Measurements from ENCODE around the gene PTCD3. TPM values are rescaled to one million over a fixed set of nuclear protein-coding genes. Genes with fewer than 3 reads are reported as not detected.

The PTCD3 gene
- total RNA-seq, 2 experiments from 2014 or later: 136 to 139 TPM

DNA sequence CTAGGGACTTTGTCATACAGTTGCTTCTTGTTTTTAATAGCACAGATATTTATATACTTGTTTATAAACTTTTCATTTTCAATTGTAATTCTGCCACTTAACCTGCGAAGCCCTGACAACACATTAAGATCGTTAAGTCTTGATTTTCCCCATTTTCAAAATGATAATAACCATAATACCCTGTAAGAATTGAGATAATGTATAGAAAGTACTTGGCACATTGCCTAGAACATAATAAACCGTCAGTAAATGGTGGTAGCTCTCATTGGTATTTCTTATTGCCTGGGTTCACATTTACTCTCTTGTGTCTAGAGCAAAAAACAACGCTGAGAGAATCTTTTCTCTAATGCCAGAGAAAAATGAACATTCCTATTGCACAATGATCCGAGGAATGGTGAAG is 18.6 kb downstream of the PTCD3 start:
- Mint-ChIP-seq H3K36me3 (ENCODE audit: low read depth) (peaks cover 68% of the 10 kb centered on the region), H3K4me3 (no peak overlapping the region), H3K27ac (no peak overlapping the region), H3K4me1 (ENCODE audit: low read depth) (no peaks in the 10 kb centered on the region), H3K9me3 (ENCODE audit: insufficient read depth) (no peaks in the 10 kb centered on the region), H3K27me3 (ENCODE audit: low read depth) (no peaks in the 10 kb centered on the region)
- no peak for ATAC-seq
- DNase-seq: no peak
- CTCF ChIA-PET: interaction anchor here (1.4 kb wide), 1 partner anchor 96 kb away, joined by 4 read pairs; no protein-coding TSS in a partner anchor
- POLR2A ChIA-PET: interaction anchor here (1.4 kb wide), 1 partner anchor 18 kb away, joined by 3 read pairs; the partner anchor contains the start of gene PTCD3

DNA sequence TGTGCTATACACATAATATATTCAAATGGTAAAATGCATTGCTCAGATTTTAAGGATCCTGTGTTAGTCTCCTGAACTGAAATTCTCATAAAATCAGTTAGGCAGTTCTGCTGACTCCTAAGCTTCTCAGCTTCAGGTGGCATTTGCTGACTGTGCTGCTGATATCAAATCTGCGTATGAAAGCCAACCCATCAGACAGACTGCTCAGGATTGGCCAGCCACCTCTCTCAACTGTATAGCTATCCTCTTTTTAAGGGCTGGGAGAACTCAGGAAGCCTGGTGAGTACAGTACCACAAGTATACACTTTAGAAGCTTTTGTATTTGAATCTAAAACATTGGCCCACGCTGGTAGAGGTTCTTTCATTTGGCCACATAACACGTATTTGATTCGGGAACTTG is 28.7 kb downstream of the PTCD3 start:
- ATAC-seq (no peak), DNase-seq (no peak)
- no peaks in the 10 kb centered on the region for H3K9me3 Mint-ChIP-seq (ENCODE audit: insufficient read depth)
- H3K27ac Mint-ChIP-seq: peak overlapping the region; percentile 12
- ChIA-PET POLR2A (no interaction called here), CTCF (interaction anchor here (1.3 to 1.9 kb wide), 2 partner anchors 86 to 497 kb away, joined by 3 to 4 read pairs; no protein-coding TSS in a partner anchor)
- H3K4me1 Mint-ChIP-seq (ENCODE audit: low read depth): no peaks in the 10 kb centered on the region
- H3K4me3 Mint-ChIP-seq: no peak overlapping the region
- peaks cover 89% of the 10 kb centered on the region for H3K36me3 Mint-ChIP-seq (ENCODE audit: low read depth)
- H3K27me3 Mint-ChIP-seq (ENCODE audit: low read depth): no peaks in the 10 kb centered on the region

DNA sequence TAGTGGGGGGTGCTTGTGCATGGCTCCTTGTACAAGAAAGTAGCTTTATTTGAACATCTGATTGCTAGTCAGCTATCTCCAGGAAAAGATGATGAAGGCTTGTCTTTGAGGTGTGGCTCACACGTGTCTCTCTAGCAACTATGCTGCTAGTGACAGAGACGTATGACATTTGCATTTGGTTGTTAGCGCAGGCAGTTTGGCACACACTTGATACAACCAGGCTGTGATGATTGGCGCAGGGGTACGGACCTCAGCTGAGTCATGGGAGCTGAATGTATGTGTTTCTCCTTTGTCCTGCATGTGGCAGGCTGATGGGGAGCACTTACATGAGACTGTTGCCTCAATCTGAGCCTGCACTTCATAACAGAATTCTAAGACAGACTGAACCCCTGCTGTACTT is 29.6 kb downstream of the PTCD3 start:
- H3K27ac Mint-ChIP-seq: no peak overlapping the region
- H3K4me1 Mint-ChIP-seq (ENCODE audit: low read depth): no peaks in the 10 kb centered on the region
- CTCF ChIA-PET: interaction anchor here (0.9 to 1.7 kb wide), 2 partner anchors 9 to 407 kb away, joined by 3 to 4 read pairs; no protein-coding TSS in a partner anchor
- ATAC-seq: no peak
- DNase-seq: no peak
- POLR2A ChIA-PET: no interaction called here
- H3K9me3 Mint-ChIP-seq (ENCODE audit: insufficient read depth): no peaks in the 10 kb centered on the region
- no peak overlapping the region for H3K4me3 Mint-ChIP-seq
- no peaks in the 10 kb centered on the region for H3K27me3 Mint-ChIP-seq (ENCODE audit: low read depth)
- H3K36me3 Mint-ChIP-seq (ENCODE audit: low read depth): peaks cover 93% of the 10 kb centered on the region

DNA sequence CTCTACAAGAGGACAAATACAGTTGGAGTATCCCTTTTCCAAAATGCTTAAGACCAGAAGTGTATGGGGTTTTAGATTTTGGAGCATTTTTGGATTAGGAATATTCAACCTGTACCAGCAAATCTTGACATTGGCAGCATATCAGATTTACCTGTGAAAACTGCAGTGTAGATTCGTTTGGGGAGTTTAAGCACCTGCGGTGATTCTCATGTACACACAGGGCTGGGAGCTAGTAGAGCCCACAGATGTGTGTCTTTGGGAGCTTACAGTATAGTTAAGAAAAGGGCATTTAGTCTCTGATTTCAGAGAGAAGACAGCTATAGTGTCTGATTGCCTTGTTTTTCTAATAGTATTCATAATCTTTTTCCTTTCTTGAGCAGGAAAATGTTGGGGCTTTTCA is 30.1 kb downstream of the PTCD3 start:
- Mint-ChIP-seq H3K4me3 (no peak overlapping the region), H3K4me1 (ENCODE audit: low read depth) (no peaks in the 10 kb centered on the region), H3K9me3 (ENCODE audit: insufficient read depth) (no peaks in the 10 kb centered on the region), H3K27ac (no peak overlapping the region), H3K36me3 (ENCODE audit: low read depth) (peaks cover 92% of the 10 kb centered on the region), H3K27me3 (ENCODE audit: low read depth) (no peaks in the 10 kb centered on the region)
- DNase-seq (no peak), ATAC-seq (no peak)
- POLR2A ChIA-PET: no interaction called here
- CTCF ChIA-PET: interaction anchor here (0.9 to 1.9 kb wide), 4 partner anchors 10 to 407 kb away, joined by 3 to 8 read pairs (median 4); no protein-coding TSS in a partner anchor

DNA sequence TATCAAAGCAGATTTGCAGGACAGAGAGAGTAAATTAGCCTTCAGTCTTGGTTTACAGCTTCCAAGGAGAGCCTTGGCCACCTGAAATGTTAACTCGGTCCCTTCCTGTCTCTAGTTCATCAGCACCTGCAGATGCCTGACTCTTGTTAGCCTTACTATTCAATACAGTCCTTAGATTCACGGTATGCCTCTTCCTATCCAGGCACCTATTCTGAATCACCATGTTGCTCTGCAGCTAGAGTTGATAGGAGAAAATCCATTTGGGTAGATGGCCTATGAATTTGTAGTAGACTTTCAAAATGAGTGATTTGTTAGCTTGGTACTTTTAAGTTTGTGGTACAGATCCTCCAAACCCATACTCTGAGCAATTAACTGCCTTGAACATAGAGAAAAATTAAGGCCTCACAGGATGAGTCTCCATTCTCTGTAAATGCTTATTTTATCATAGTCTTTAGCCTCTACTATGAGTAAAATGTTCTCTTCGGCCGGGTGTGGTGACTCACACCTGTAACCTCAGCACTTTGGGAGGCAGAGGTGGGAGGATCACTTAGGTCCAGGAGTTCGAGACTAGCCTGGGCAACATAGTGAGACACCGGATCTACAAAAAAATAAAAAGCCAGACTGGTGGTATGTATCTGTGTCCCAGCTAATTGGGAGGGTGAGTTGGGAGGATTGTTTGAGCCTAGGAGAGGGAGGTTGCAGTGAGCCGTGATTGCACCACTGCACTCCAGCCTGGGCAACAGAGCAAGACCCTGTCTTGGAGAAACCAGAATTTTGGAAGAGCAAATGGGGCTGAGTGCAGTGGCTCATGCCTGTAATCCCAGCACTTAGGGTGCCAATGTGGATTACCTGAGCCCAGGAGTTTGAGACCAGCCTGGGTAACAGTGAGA is 32.9 kb downstream of the PTCD3 start:
- ATAC-seq (no peak), DNase-seq (no peak)
- Mint-ChIP-seq H3K27me3 (ENCODE audit: low read depth) (no peaks in the 10 kb centered on the region), H3K4me1 (ENCODE audit: low read depth) (no peaks in the 10 kb centered on the region), H3K4me3 (no peak overlapping the region), H3K36me3 (ENCODE audit: low read depth) (peaks cover 85% of the 10 kb centered on the region), H3K27ac (no peak overlapping the region), H3K9me3 (ENCODE audit: insufficient read depth) (no peaks in the 10 kb centered on the region)
- POLR2A ChIA-PET: interaction anchor here (0.7 kb wide), 1 partner anchor 33 kb away, joined by 3 read pairs; the partner anchor contains the start of genes POLR1A and PTCD3
- CTCF ChIA-PET: interaction anchor here (1.8 kb wide), 1 partner anchor 12 kb away, joined by 5 read pairs; no protein-coding TSS in a partner anchor

DNA sequence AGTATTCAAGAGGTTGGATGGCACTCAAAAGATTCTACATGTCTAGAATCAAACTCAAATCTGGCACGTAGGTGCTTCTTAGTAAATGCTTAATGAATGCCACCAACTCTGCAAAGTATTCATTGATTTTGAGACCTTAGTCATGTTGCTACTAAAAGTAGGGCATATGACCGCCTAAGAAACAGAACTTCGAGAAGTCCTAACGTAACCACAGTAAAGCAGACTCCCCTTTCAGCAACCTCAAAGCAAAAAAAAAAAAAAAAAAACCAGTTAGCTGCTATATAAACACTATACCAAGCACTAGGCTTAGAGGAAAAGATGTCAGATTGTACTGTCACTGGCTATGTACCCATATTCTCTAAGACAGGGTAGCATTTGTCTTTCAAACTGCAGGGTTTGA is 33.9 kb downstream of the PTCD3 start:
- Mint-ChIP-seq H3K4me1 (ENCODE audit: low read depth) (no peaks in the 10 kb centered on the region), H3K4me3 (no peak overlapping the region), H3K9me3 (ENCODE audit: insufficient read depth) (no peaks in the 10 kb centered on the region), H3K27me3 (ENCODE audit: low read depth) (no peaks in the 10 kb centered on the region), H3K36me3 (ENCODE audit: low read depth) (peaks cover 85% of the 10 kb centered on the region), H3K27ac (no peak overlapping the region)
- POLR2A ChIA-PET: no interaction called here
- DNase-seq (no peak), ATAC-seq (no peak)
- CTCF ChIA-PET: no interaction called here

DNA sequence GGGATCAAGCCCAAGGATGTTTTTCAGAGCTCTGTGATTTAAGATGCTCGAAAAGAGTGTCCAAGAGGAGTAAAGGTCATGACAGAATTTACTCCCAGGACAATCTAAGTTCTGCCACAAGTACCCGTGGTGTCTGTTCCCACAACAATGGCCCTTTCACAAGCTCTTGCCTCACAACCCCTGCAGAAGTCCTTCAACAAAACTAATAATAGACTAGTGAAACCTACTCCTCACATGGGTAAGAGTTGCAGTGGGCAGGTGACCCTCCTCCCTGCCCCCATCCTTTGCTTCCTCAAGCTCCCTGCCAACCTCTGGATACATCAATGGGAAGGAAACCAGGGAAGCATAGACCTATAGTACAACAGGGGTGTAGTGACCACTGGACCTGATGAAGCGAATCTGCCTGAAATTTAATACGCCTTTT is 34.9 kb downstream of the PTCD3 start:
- ChIA-PET POLR2A (no interaction called here), CTCF (no interaction called here)
- DNase-seq: no peak
- no peaks in the 10 kb centered on the region for H3K4me1 Mint-ChIP-seq (ENCODE audit: low read depth)
- peaks cover 78% of the 10 kb centered on the region for H3K36me3 Mint-ChIP-seq (ENCODE audit: low read depth)
- no peak overlapping the region for H3K4me3 Mint-ChIP-seq
- H3K27ac Mint-ChIP-seq: no peak overlapping the region
- no peak for ATAC-seq
- H3K9me3 Mint-ChIP-seq (ENCODE audit: insufficient read depth): no peaks in the 10 kb centered on the region
- no peaks in the 10 kb centered on the region for H3K27me3 Mint-ChIP-seq (ENCODE audit: low read depth)

DNA sequence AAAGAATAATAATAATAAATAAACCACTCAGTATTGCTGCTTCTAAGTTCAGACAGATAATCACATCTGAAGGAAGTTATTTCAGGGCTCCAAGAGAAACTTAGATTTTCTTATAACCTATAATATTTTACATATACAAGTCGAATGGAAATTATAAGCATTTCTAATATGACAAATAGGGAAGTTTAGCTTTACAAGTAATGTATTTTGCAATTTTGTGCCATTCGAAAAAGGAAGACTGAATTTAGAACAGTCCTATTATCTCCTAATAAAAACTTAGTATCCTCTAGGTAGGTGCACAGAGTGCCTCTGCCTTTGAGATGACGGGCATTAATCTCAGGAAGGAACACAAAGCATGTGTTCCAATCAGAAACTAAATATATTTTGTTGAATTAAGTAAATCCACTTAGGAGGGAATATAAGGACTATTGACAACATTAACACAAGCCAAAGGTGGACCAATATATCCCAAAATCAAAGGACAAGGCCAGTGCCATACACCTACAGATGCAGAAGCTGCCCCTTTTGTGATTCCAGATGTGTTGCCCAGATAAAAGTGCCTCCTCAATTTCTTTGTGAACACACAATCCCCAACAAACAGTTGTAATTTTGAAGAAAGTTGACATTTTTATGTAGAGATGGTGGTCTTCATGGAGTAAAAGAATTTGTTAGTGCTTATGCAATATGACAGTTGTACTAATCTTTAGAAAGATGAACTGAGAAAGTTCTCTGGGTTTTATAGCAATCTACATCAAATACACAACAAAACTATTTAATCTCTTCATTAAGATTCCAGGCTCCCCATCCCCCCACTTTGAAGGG is 36.6 kb downstream of the PTCD3 start:
- ChIA-PET POLR2A (interaction anchor here (0.6 kb wide), 1 partner anchor 11 kb away, joined by 3 read pairs; no protein-coding TSS in a partner anchor), CTCF (no interaction called here)
- peaks cover 70% of the 10 kb centered on the region for H3K36me3 Mint-ChIP-seq (ENCODE audit: low read depth)
- H3K27ac Mint-ChIP-seq: no peak overlapping the region
- no peak overlapping the region for H3K4me3 Mint-ChIP-seq
- H3K9me3 Mint-ChIP-seq (ENCODE audit: insufficient read depth): no peaks in the 10 kb centered on the region
- no peaks in the 10 kb centered on the region for H3K27me3 Mint-ChIP-seq (ENCODE audit: low read depth)
- DNase-seq (no peak), ATAC-seq (no peak)
- peaks cover under 1% of the 10 kb centered on the region for H3K4me1 Mint-ChIP-seq (ENCODE audit: low read depth)

DNA sequence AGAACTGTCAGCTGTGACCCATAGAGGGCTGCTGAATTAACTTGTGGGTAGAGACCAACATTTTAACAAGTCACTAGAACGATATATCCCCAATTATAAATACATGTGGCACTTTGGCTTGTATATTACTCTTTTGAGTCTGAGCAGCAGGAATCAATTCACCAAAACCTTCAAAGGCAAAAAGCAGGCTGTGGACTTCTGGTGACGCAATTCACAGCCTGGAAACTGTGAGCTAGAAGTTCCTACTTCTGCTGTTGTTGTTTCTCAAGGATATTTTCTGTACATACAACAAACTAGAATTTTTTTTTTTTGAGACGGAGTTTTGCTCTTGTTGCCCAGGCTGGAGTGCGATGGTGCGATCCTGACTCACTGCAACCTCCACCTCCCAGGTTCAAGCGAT is 37.3 kb downstream of the PTCD3 start:
- ChIA-PET POLR2A (interaction anchor here (0.6 kb wide), 1 partner anchor 10 kb away, joined by 3 read pairs; no protein-coding TSS in a partner anchor), CTCF (no interaction called here)
- ATAC-seq (no peak), DNase-seq (no peak)
- Mint-ChIP-seq H3K9me3 (ENCODE audit: insufficient read depth) (no peaks in the 10 kb centered on the region), H3K4me1 (ENCODE audit: low read depth) (peaks cover 5% of the 10 kb centered on the region), H3K27ac (no peak overlapping the region), H3K27me3 (ENCODE audit: low read depth) (no peaks in the 10 kb centered on the region), H3K4me3 (no peak overlapping the region), H3K36me3 (ENCODE audit: low read depth) (peaks cover 70% of the 10 kb centered on the region)

DNA sequence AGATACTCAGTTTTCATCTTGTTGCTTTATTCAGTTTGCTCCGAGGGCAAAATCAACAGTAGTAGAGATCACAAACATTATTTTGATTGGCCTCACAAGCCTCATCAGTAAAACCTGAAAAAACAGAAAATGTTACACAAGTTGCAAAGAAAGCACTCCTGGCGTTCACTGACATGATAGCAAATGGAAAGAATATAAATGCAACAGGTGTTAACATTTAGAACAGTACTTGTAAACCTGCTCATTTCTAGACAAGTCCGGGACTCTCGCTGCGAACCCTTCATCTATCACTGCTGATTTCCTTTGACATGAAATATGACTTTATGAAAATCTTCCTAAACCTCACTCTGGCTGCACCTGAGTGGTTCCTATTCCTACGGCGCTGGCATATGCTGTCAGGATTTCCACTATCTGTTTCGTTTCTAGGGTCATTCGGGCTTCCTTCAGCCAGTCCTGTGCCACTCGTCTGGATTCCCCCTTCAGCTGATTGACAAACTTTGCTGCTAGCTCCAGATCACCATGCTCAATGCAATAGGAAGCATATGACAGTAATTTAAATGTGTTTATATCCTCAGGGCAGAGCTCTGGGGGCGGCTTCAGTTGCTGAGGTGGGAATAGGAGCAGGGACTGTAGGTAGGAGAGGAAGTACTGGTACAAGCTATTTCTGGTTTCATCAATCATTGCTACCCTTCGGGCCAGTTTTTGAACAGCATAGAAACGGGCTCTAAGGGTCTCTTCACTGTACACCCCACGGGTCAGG is 38.1 kb downstream of the PTCD3 start:
- H3K27ac Mint-ChIP-seq: peak overlapping the region; percentile 4
- POLR2A ChIA-PET: no interaction called here
- peaks cover 67% of the 10 kb centered on the region for H3K36me3 Mint-ChIP-seq (ENCODE audit: low read depth)
- no peak for ATAC-seq
- H3K4me3 Mint-ChIP-seq: no peak overlapping the region
- CTCF ChIA-PET: no interaction called here
- H3K9me3 Mint-ChIP-seq (ENCODE audit: insufficient read depth): no peaks in the 10 kb centered on the region
- peaks cover 5% of the 10 kb centered on the region for H3K4me1 Mint-ChIP-seq (ENCODE audit: low read depth)
- DNase-seq: no peak
- no peaks in the 10 kb centered on the region for H3K27me3 Mint-ChIP-seq (ENCODE audit: low read depth)

DNA sequence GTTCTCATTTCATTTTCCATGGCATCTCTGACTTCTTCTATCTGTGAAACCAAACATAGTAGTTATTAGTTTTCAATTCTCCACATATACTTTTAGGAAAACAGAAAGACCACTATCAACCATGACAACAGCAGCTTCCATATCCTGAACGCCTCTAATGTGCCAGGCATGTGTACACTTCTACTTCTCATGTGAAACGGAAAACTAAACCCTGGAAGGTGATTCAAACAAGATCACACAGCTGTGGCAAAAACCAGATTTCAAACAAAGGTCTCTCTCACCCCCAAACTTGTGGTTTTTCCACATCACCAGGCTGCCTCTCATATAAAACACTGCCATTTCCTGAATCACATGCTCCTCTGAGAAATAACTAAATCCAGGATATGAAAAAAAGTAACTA is 41.8 kb downstream of the PTCD3 start:
- ATAC-seq: no peak
- Mint-ChIP-seq H3K4me1 (ENCODE audit: low read depth) (peaks cover 5% of the 10 kb centered on the region), H3K27ac (peak overlapping the region; percentile 28), H3K4me3 (no peak overlapping the region), H3K9me3 (ENCODE audit: insufficient read depth) (no peaks in the 10 kb centered on the region), H3K27me3 (ENCODE audit: low read depth) (no peaks in the 10 kb centered on the region), H3K36me3 (ENCODE audit: low read depth) (peaks cover 69% of the 10 kb centered on the region)
- DNase-seq: no peak
- CTCF ChIA-PET: no interaction called here
- POLR2A ChIA-PET: no interaction called here
